Epithelial cell of esophagus (primary cell): ENCODE data around the gene CALML6.
"Not testable (repeated sequence)": the region's sequence is repeated elsewhere in the genome, so short reads cannot be mapped to it uniquely, and the experiment has no call there.

Experiments used
- DNase-seq: peaks from one replicate; pipeline ENCODE4 v3.0.0; 2010; ENCODE audit warnings: low read depth
- H3K4me3 ChIP-seq: 2 replicates; pipeline ENCODE4 v1.5.1; 2011; ENCODE audit warnings: mild to moderate bottlenecking, low read length, control low read depth
- CTCF ChIP-seq: IDR thresholded peaks from 2 replicates; pipeline ENCODE4 v1.5.1; 2011; ENCODE audit warnings: low read depth, mild to moderate bottlenecking, low read length, control low read depth, inconsistent platforms; ENCODE audit not compliant: insufficient read depth; ENCODE audit errors: missing control alignments

CALML6 gene

GRCh38 chr1:1926346-1926811, 11.3 kb downstream of the CALML6 start:
- no peak overlapping the region for H3K4me3 ChIP-seq
- no peak for DNase-seq
- no peak for TF ChIP-seq CTCF

DNA sequence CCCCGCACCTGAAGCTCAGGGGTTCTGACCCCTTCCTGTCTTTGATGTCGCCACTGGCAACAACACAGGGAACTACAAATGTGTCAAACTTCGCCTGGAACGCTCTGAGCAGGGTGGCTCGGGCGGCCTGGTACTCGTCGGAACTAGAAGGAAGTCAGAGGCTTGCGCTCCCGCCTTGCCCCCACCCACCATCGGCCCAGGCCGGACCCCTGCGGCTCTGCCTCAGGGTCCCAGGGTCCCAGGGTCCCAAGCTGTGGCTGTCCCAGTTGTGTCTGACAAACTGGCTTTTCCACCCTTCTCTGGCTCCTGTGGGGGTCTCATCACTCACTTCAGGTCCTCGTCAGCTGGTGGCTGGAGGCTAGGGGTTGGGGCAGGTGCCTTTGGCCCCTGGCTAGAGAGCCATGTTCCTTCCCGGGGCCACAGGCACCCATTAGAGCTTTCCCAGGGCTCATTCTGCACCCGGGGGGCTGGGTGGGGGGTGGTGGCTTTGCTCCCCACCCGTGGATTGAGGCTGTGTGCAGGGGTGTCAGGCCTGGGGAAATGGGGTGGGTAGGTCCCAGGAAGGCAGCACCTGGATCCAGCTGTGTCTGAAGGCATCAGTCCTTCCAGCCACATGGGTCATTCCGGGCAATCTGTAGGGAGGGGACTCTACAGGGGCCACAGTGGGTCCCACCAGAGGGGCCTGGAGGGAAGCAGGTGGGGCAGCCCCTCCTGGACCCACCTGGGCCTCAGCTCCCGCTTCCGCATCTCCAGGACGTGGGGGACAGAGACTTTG, 12.0 kb downstream of the CALML6 start:
- H3K4me3 ChIP-seq = no peak overlapping the region
- no peak for TF ChIP-seq CTCF
- no peak for DNase-seq

DNA sequence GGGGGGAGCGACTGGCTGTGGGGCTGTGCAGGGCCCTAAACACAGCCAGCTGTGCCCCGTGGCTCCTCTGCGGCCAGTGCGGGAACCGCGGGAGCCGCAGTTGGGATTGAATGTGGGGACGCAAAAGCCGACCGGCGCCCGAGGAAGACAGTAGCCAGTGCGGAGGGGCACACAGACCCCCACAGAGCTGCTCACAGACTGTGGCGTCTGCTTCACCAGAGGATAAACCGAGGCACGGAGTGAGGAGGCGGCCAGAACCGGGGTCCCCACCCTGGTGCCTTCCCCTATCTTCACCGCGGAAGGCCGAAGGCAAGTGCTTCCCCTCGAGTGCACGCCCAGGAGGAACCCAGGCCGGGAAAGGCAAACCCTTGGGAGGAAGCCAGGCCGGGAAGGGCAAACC, 12.7 kb downstream of the CALML6 start:
- H3K4me3 ChIP-seq = no peak overlapping the region
- TF ChIP-seq CTCF = no peak
- no peak for DNase-seq

DNA sequence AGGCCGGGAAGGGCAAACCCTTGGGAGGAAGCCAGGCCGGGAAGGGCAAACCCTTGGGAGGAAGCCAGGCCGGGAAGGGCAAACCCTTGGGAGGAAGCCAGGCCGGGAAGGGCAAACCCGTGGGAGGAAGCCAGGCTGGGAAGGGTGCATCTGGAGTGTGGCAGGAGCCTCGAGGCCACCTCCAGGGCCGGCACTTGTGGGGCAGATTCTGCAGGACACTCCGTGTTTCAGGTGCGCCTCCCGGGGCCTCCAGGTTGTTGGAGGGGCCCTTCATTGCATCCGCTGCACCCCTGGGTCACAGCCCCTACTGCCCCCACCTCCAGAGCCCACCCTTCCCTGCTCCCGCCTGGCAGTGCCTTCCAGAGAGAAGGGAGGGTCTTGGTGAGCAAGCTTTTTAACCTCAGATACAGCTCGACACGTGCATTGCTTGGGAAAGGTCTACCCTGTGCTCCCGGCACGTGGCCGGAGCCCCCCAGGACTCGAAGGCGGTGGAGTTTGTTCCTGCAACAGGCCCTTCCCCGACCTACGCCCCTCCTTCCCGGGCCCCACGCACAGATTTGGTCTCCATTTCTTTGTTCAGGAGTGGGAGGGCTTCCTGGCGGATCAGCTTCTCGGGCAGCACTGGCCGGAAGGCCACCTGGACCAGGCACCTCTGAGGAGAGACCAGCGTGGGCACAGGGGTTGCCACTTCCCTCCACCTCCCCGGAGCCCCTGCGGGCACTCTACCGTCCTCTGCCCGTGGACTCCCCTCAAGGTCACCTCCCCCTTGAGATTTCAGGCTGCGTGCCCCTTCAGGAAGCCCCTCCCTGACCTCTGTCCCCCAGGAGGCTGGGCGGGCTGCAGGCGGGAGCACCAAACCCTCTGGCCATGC, 13.4 kb downstream of the CALML6 start:
- TF ChIP-seq CTCF = no peak
- DNase-seq = no peak
- no peak overlapping the region for H3K4me3 ChIP-seq

GRCh38 chr1:1929102-1929638, 14.1 kb downstream of the CALML6 start:
- no peak for DNase-seq
- H3K4me3 ChIP-seq = no peak overlapping the region
- no peak for TF ChIP-seq CTCF

- TF ChIP-seq CTCF = no peak
These were observed 14.8 kb downstream of the CALML6 start for GRCh38 chr1:1929639-1930545.

GRCh38 chr1:1934848-1935247, 19.8 kb downstream of the CALML6 start:
- not testable (repeated sequence) for DNase-seq, H3K4me3 ChIP-seq

More at GRCh38 chr1:1929639-1930545, 14.8 kb downstream of the CALML6 start:
- no peak overlapping the region for H3K4me3 ChIP-seq
- no peak for DNase-seq
